C4-2B (cell line): ENCODE results near the gene PPP2R2B.

Experiments
- ZFX ChIP-seq: fragments of 450-650 bp; IDR thresholded peaks from 2 replicates; pipeline ENCODE4 v1.6.1; 2017
- TF ChIP-seq, protein P1 (sequence below): fragments of 450-650 bp; conservative IDR thresholded peaks from 2 replicates; pipeline ENCODE4 v1.5.1; 2017; ENCODE audit warnings: mild to moderate bottlenecking

GRCh38 chr5:146699664-146700418 lies 178.7 kb downstream of the PPP2R2B start:
- TF ChIP-seq, protein P1, sequence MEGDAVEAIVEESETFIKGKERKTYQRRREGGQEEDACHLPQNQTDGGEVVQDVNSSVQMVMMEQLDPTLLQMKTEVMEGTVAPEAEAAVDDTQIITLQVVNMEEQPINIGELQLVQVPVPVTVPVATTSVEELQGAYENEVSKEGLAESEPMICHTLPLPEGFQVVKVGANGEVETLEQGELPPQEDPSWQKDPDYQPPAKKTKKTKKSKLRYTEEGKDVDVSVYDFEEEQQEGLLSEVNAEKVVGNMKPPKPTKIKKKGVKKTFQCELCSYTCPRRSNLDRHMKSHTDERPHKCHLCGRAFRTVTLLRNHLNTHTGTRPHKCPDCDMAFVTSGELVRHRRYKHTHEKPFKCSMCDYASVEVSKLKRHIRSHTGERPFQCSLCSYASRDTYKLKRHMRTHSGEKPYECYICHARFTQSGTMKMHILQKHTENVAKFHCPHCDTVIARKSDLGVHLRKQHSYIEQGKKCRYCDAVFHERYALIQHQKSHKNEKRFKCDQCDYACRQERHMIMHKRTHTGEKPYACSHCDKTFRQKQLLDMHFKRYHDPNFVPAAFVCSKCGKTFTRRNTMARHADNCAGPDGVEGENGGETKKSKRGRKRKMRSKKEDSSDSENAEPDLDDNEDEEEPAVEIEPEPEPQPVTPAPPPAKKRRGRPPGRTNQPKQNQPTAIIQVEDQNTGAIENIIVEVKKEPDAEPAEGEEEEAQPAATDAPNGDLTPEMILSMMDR: no peak
- TF ChIP-seq ZFX: no peak
